ENCODE results near the gene NUDT16L1.

NUDT16L1 gene

GRCh38 chr16:4696905-4697847 is 3.8 kb downstream of the NUDT16L1 start (continued):
- TF ChIP-seq CREB5 (CRISPR knock-in tag; IDR thresholded peaks at IDR 0.05; ENCODE audit: low read depth): no peak
- TF ChIP-seq, protein P1, sequence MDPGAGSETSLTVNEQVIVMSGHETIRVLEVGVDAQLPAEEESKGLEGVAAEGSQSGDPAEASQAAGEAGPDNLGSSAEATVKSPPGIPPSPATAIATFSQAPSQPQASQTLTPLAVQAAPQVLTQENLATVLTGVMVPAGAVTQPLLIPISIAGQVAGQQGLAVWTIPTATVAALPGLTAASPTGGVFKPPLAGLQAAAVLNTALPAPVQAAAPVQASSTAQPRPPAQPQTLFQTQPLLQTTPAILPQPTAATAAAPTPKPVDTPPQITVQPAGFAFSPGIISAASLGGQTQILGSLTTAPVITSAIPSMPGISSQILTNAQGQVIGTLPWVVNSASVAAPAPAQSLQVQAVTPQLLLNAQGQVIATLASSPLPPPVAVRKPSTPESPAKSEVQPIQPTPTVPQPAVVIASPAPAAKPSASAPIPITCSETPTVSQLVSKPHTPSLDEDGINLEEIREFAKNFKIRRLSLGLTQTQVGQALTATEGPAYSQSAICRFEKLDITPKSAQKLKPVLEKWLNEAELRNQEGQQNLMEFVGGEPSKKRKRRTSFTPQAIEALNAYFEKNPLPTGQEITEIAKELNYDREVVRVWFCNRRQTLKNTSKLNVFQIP (CRISPR knock-in tag; IDR thresholded peaks at IDR 0.05; ENCODE audit: borderline replicate concordance, low read depth): no peak

DNA sequence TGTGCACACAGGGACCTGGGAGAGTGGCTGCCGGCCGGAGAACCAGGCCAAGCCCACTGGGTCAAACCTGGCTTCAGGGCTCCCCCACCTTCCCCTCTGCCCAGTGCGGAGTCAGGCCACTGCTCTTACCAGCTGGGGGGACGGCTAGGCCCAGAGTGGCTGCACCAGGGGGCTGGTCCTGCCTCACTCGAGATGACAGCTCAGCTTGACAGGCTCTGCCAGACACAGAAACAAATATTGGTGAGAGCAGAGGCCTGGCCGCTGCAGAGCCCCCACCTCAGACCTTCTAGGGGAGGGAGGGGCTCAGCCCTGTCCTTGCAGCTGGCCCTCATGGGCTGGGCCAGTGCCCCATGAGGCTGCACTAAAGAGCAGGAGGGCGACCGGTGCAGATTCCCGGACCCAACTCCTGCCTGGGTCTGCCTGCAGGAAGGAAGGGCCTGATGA is 4.5 kb downstream of the NUDT16L1 start:
- no peak for ATAC-seq
- no peak for TF ChIP-seq TOX (CRISPR knock-in tag; IDR thresholded peaks at IDR 0.05; ENCODE audit: borderline replicate concordance)
- TF ChIP-seq ZNF70 (CRISPR knock-in tag; IDR thresholded peaks at IDR 0.05): no peak
- TF ChIP-seq, protein P1 (CRISPR knock-in tag; IDR thresholded peaks at IDR 0.05; ENCODE audit: borderline replicate concordance, low read depth): no peak
- TF ChIP-seq GLIS3 (CRISPR knock-in tag; IDR thresholded peaks at IDR 0.05): no peak
- TF ChIP-seq PPARA (CRISPR knock-in tag; IDR thresholded peaks at IDR 0.05; ENCODE audit: borderline replicate concordance): no peak
- TF ChIP-seq SNAI2 (CRISPR knock-in tag; IDR thresholded peaks at IDR 0.05): no peak
- no peak for TF ChIP-seq ZC3H10 (CRISPR knock-in tag; IDR thresholded peaks at IDR 0.05)
- TF ChIP-seq CREB5 (CRISPR knock-in tag; IDR thresholded peaks at IDR 0.05; ENCODE audit: low read depth): no peak
- TF ChIP-seq ARNTL (CRISPR knock-in tag; IDR thresholded peaks at IDR 0.05; ENCODE audit: borderline replicate concordance, low read depth): no peak
- TF ChIP-seq ZFP30 (CRISPR knock-in tag; IDR thresholded peaks at IDR 0.05): no peak
- no peak for TF ChIP-seq TCF4 (CRISPR knock-in tag; IDR thresholded peaks at IDR 0.05; ENCODE audit: borderline replicate concordance)
- TF ChIP-seq TSHZ2 (CRISPR knock-in tag; IDR thresholded peaks at IDR 0.05): no peak
- no peak for TF ChIP-seq ISL1 (CRISPR knock-in tag; IDR thresholded peaks at IDR 0.05)

GRCh38 chr16:4698321-4699045 is 5.1 kb downstream of the NUDT16L1 start:
- no peak for ATAC-seq
- TF ChIP-seq TCF4 (CRISPR knock-in tag; IDR thresholded peaks at IDR 0.05; ENCODE audit: borderline replicate concordance) (no peak), ZC3H10 (CRISPR knock-in tag; IDR thresholded peaks at IDR 0.05) (no peak), ZNF565 (CRISPR knock-in tag; conservative IDR thresholded peaks at IDR 0.05; ENCODE audit: low read depth) (no peak), ZFP30 (CRISPR knock-in tag; IDR thresholded peaks at IDR 0.05) (no peak), SNAI2 (CRISPR knock-in tag; IDR thresholded peaks at IDR 0.05) (no peak), CSDC2 (CRISPR knock-in tag; IDR thresholded peaks at IDR 0.05) (no peak), TSHZ2 (CRISPR knock-in tag; IDR thresholded peaks at IDR 0.05) (no peak), TOX (CRISPR knock-in tag; IDR thresholded peaks at IDR 0.05; ENCODE audit: borderline replicate concordance) (no peak), ZFP3 (CRISPR knock-in tag; IDR thresholded peaks at IDR 0.05) (no peak), PPARA (CRISPR knock-in tag; IDR thresholded peaks at IDR 0.05; ENCODE audit: borderline replicate concordance) (no peak), GLIS3 (CRISPR knock-in tag; IDR thresholded peaks at IDR 0.05) (no peak), OSR1 (CRISPR knock-in tag; IDR thresholded peaks at IDR 0.05) (no peak), BACH2 (CRISPR knock-in tag; IDR thresholded peaks at IDR 0.05; ENCODE audit: borderline replicate concordance) (no peak), ISL1 (CRISPR knock-in tag; IDR thresholded peaks at IDR 0.05) (no peak), RARB (CRISPR knock-in tag; IDR thresholded peaks at IDR 0.05) (no peak), CREB5 (CRISPR knock-in tag; IDR thresholded peaks at IDR 0.05; ENCODE audit: low read depth) (no peak), ARNTL (CRISPR knock-in tag; IDR thresholded peaks at IDR 0.05; ENCODE audit: borderline replicate concordance, low read depth) (no peak)

Data from SK-N-SH treated with all-trans-retinoic acid at 6 μM for 48 hours (cell line).